K562 (cell line): ENCODE results near the gene COL15A1.

ENCODE experiments used
- POLR2AphosphoS2 ChIP-seq: IDR thresholded peaks from 2 replicates; pipeline ENCODE4 v1.6.1; 2012; ENCODE audit warnings: low read length, improper control_type of control experiment
- RBM39 ChIP-seq: fragments of 200-400 bp; formaldehyde crosslinking; optimal IDR thresholded peaks from 2 replicates; pipeline ENCODE3; 2018; ENCODE audit warnings: low read depth, low read length
- TF ChIP-seq, protein P1 (sequence below): sonication (generic); formaldehyde crosslinking; IDR thresholded peaks from 2 replicates; pipeline ENCODE4 v1.8.1; 2022; ENCODE audit warnings: missing genetic modification reagents

DNA sequence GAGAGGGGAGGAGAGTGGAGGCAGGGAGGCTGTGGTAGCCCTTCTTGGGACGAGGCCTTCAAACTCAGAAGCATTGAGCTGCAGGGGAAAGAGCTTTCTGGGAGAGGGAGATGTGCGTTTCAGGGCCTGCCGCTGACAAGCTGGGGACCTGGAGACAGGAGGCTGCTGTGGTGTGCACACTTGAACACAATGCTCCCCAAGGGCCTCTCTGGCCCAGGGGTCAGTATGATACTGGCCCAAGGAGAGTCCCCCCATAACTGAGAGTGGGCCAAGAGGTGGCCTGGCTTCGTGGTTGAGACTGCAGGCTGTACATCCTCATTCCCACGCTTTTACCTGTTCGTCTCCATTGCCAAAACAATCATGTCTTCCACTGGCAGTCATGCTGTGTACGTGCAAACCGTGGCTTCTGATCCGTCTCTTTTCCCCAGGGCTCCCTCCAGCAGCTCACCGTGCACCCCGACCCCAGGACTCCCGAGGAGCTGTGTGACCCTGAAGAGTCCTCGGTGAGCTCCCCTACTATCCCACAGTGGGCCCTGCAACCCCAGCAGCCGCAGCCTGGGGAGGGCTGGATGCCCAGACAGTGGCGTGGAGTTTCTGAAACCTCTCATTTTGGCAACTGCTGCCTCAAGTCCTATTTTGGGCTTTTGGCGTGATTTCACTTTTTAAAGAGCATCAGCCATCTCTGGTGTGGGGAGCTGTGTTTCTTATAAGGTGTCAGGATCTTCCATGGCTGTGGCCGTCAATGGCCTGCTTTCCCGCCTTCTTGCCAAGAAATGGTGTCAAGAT is 43.4 kb downstream of the COL15A1 start:
- TF ChIP-seq RBM39: no peak
- TF ChIP-seq POLR2AphosphoS2: no peak
- TF ChIP-seq, protein P1, sequence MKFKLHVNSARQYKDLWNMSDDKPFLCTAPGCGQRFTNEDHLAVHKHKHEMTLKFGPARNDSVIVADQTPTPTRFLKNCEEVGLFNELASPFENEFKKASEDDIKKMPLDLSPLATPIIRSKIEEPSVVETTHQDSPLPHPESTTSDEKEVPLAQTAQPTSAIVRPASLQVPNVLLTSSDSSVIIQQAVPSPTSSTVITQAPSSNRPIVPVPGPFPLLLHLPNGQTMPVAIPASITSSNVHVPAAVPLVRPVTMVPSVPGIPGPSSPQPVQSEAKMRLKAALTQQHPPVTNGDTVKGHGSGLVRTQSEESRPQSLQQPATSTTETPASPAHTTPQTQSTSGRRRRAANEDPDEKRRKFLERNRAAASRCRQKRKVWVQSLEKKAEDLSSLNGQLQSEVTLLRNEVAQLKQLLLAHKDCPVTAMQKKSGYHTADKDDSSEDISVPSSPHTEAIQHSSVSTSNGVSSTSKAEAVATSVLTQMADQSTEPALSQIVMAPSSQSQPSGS (CRISPR knock-in tag): no peak
